ENCODE results near the gene ZNF71. TPM values are rescaled to one million over a fixed set of nuclear protein-coding genes. Genes with fewer than 3 reads are reported as not detected.
"Not testable (repeated sequence)": the region's sequence is repeated elsewhere in the genome, so short reads cannot be mapped to it uniquely, and the experiment has no call there.

ZNF71 gene
- total and polyA plus RNA-seq, 2 of the 8 experiments (the other 6 are each of a cell fraction or from before 2014, with no cell fraction given) = 8.2 to 12.4 TPM

- no peak for TF ChIP-seq USF2 (IDR thresholded peaks at IDR 0.05; ENCODE audit: low read length)
- TF ChIP-seq RNF2 (IDR thresholded peaks at IDR 0.05; ENCODE audit: borderline replicate concordance, low read depth, low read length, missing control alignments, poor library complexity, severe bottlenecking) = no peak
- no peak for TF ChIP-seq GABPA (IDR thresholded peaks at IDR 0.05; ENCODE audit: borderline replicate concordance, insufficient read depth, low read length)
- no peak for TF ChIP-seq KDM5A (IDR thresholded peaks at IDR 0.05; ENCODE audit: low read length)
- TF ChIP-seq TBP (IDR thresholded peaks at IDR 0.05; ENCODE audit: low read depth, low read length) = no peak
- TF ChIP-seq CHD2 (IDR thresholded peaks at IDR 0.05; ENCODE audit: low read length) = no peak
Observed at GRCh38 chr19:56671613-56671994, 76.5 kb downstream of the ZNF71 start, which contains the start of gene ZNF835 (continued).

DNA sequence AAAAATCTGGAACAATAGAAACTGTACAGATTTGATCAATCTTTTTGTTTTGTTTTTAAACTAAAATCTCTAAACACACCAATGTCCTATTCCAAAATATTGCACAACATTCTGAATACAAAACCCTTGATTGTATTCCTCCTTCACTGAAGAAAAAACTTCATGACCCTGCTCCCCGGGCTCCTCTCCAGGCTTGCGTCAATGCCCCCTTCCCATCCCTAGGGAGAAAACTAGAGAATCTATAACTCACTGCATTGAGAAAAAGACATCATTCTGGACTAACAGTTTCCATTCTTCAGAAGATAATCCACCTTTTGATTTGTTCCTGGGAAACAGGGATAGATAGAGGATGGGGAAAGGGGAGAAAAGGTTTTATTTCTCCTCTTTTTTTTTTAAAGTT, 77.5 kb downstream of the ZNF71 start:
- POLR2A ChIA-PET (ENCODE audit: partially characterized antibody); H3K4me3 ChIP-seq (ENCODE audit: extremely low read depth in 1 of 4, insufficient read depth in 2 of 4, low read depth in 3 of 4, low read length in 4 of 4); H3K14ac ChIP-seq (ENCODE audit: insufficient read length); H3K27ac ChIP-seq (ENCODE audit: low read depth, low read length); H3K4me2 ChIP-seq (ENCODE audit: insufficient read depth in 1 of 2, low read depth in 2 of 2, low read length in 2 of 2); H2BK12ac ChIP-seq (ENCODE audit: low read depth, low read length); H3K79me1 ChIP-seq (ENCODE audit: low read depth, low read length); H4K8ac ChIP-seq (ENCODE audit: extremely low read depth, insufficient read depth, low read length); H4K5ac ChIP-seq (ENCODE audit: insufficient read length, low read depth, low read length); H3K4ac ChIP-seq (replicated peaks; ENCODE audit: insufficient read length, low read depth, low read length); H4K20me1 ChIP-seq (replicated peaks in 1 of 2; ENCODE audit: control insufficient read depth in 1 of 2, insufficient read depth in 2 of 2, low read length in 2 of 2); H3K23ac ChIP-seq (ENCODE audit: insufficient read length); H2AK5ac ChIP-seq (ENCODE audit: low read depth, low read length); H3K4me1 ChIP-seq (replicated peaks in 1 of 4; ENCODE audit: control insufficient read depth in 3 of 4, insufficient read depth in 4 of 4, low read length in 3 of 4); H4K91ac ChIP-seq (replicated peaks; ENCODE audit: insufficient read length, low read length); CTCF ChIA-PET (ENCODE audit: partially characterized antibody); H2AFZ ChIP-seq (ENCODE audit: low read length); H3K18ac ChIP-seq (ENCODE audit: extremely low read depth, low read length); DNase-seq (ENCODE audit: low read depth in 1 of 2, low spot score in 2 of 2); H2BK120ac ChIP-seq (replicated peaks; ENCODE audit: low read depth, low read length); H3K23me2 ChIP-seq (ENCODE audit: low read depth, low read length); H3K27me3 ChIP-seq (replicated peaks in 1 of 4; ENCODE audit: control insufficient read depth in 3 of 4, extremely low read depth in 1 of 4, insufficient read depth in 3 of 4, low read length in 3 of 4); H3K79me2 ChIP-seq (ENCODE audit: control insufficient read depth in 1 of 2, insufficient read depth in 2 of 2, low read length in 2 of 2); H3K56ac ChIP-seq (replicated peaks; ENCODE audit: insufficient read length, low read depth, low read length); H2BK20ac ChIP-seq (ENCODE audit: low read length); H3K9ac ChIP-seq (replicated peaks in 1 of 4; ENCODE audit: extremely low read depth in 1 of 4, low read depth in 3 of 4, low read length in 3 of 4); H3K36me3 ChIP-seq (ENCODE audit: control insufficient read depth in 2 of 4, insufficient read depth in 4 of 4, low read length in 3 of 4); H2BK15ac ChIP-seq (ENCODE audit: low read length); H2BK5ac ChIP-seq (ENCODE audit: low read depth, low read length): not testable (repeated sequence)
- WGBS, 2 experiments (ENCODE audit: extremely low coverage in 1 of 2, insufficient coverage in 1 of 2, insufficient read length in 1 of 2, insufficient replicate concordance in 2 of 2, low coverage in 1 of 2, low lambda C conversion rate in 2 of 2, missing lambda C conversion rate in 1 of 2) = 100% methylated on average over 1 of the region's 2 CpGs; no CpG with 5 or more reads in 1 of the 2 experiments
- peaks cover 52 to 83% of the 10 kb centered on the region in 2 experiments for H3K9me3 ChIP-seq (ENCODE audit: insufficient read depth in 2 of 2, low read depth in 1 of 2, low read length in 1 of 2)
- FAIRE-seq = peak; percentile 19

Measured in H1 (cell line).